Vagina (tissue), 2 donors: ENCODE measurements around the gene ADAMTS2.

Experiments
- POLR2A ChIP-seq, 2 donors: fragments of 450-650 bp; IDR thresholded peaks; one replicate each; pipeline ENCODE4 v1.6.1; 2017; ENCODE audit warnings: antibody characterized with exemption in 2 of 2, mild to moderate bottlenecking in 2 of 2, moderate library complexity in 2 of 2
- POLR2AphosphoS5 ChIP-seq, 2 donors: sonication (generic); formaldehyde crosslinking; IDR thresholded peaks; one replicate each; pipeline ENCODE4 v1.9.0; 2017; ENCODE audit warnings: antibody characterized with exemption in 2 of 2, mild to moderate bottlenecking in 2 of 2, low read depth in 1 of 2; ENCODE audit not compliant: insufficient read depth in 1 of 2
- TF ChIP-seq, protein P1 (sequence below), 3 experiments: fragments of 450-650 bp in 2 of 3; fragments of 200-600 bp in 1 of 3; sonication (generic) in 1 of 3; IDR thresholded peaks; one replicate each; pipeline ENCODE4 v1.5.1; 2017 to 2019; ENCODE audit warnings: antibody characterized with exemption in 3 of 3, mild to moderate bottlenecking in 2 of 3, moderate library complexity in 2 of 3

DNA sequence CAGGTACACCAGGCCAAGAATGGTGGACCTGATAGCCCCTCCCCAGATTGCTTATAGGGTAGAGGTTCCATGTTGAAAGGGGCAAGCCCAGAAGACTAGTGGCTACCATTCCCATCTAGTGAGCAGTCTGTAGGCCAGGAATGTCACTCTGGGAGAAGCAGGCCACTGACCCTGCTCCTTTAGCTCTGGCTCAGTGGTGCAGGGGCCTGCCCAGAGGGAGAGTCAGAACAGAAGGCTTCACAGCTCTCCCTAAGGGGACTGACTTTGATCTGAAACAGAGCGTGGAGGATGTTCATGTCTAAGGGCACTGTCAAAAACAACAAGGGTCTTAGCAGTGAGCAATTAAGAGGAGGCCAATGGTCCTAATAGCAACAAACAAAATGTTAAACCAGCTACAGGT lies 203.4 kb downstream of the ADAMTS2 start:
- TF ChIP-seq, protein P1, sequence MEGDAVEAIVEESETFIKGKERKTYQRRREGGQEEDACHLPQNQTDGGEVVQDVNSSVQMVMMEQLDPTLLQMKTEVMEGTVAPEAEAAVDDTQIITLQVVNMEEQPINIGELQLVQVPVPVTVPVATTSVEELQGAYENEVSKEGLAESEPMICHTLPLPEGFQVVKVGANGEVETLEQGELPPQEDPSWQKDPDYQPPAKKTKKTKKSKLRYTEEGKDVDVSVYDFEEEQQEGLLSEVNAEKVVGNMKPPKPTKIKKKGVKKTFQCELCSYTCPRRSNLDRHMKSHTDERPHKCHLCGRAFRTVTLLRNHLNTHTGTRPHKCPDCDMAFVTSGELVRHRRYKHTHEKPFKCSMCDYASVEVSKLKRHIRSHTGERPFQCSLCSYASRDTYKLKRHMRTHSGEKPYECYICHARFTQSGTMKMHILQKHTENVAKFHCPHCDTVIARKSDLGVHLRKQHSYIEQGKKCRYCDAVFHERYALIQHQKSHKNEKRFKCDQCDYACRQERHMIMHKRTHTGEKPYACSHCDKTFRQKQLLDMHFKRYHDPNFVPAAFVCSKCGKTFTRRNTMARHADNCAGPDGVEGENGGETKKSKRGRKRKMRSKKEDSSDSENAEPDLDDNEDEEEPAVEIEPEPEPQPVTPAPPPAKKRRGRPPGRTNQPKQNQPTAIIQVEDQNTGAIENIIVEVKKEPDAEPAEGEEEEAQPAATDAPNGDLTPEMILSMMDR (IDR thresholded peaks at IDR 0.05) = no peak
- no peak for TF ChIP-seq POLR2A (IDR thresholded peaks at IDR 0.05)
- TF ChIP-seq POLR2AphosphoS5 (IDR thresholded peaks at IDR 0.05; ENCODE audit: insufficient read depth in 1 of 2, low read depth in 1 of 2) = no peak
